Naive thymus-derived CD8-positive, alpha-beta T cell (primary cell): ENCODE measurements around the gene TP53RK. TPM values are rescaled to one million over a fixed set of nuclear protein-coding genes. Genes with fewer than 3 reads are reported as not detected.

Source experiments
- ATAC-seq, 2 donors: fragments of 150-1000 bp; cut with Tn5 transposase in 1 of 2; sonication (Bioruptor Pico), chemical (Tn5 transposase) in 1 of 2; 1 replicate in 1 of 2; 2 replicates in 1 of 2; pipeline ENCODE4 v1.10.0; 2021; ENCODE audit warnings: mild to moderate bottlenecking in 2 of 2, moderate library complexity in 2 of 2
- POLR2A ChIA-PET: fragments of 350-600 bp; sonication (Branson Sonifier 250); formaldehyde crosslinking; loops from one replicate; lab custom pipeline; 2021; ENCODE audit warnings: antibody characterized with exemption; lab: Charles Lee
- DNase-seq, 10 donors: peaks; one replicate each; pipeline versions ENCODE4 v3.0.0 to v3.0.0-alpha.2; 2020 to 2022
- H3K27ac Mint-ChIP-seq, 10 donors: one replicate each; pipeline ENCODE4 v1.8.0; 2020 to 2022; ENCODE audit warnings: mild to moderate bottlenecking in 10 of 10, mixed read lengths in 10 of 10, moderate library complexity in 4 of 10, inconsistent platforms in 1 of 10
- H3K27me3 Mint-ChIP-seq, 5 donors: one replicate each; pipeline ENCODE4 v1.8.0; 2021 to 2022; ENCODE audit warnings: mixed read lengths in 5 of 5
- H3K36me3 Mint-ChIP-seq, 3 donors: one replicate each; pipeline ENCODE4 v1.8.0; 2020 to 2022; ENCODE audit warnings: mixed read lengths in 3 of 3, mild to moderate bottlenecking in 2 of 3, inconsistent platforms in 1 of 3
- H3K4me1 Mint-ChIP-seq, 4 donors: one replicate each; pipeline ENCODE4 v1.8.0; 2021 to 2022; ENCODE audit warnings: mixed read lengths in 4 of 4
- H3K4me3 Mint-ChIP-seq, 10 donors: one replicate each; pipeline ENCODE4 v1.8.0; 2020 to 2022; ENCODE audit warnings: mild to moderate bottlenecking in 10 of 10, mixed read lengths in 10 of 10, moderate library complexity in 6 of 10, inconsistent platforms in 1 of 10
- H3K9me3 Mint-ChIP-seq, 9 donors: one replicate each; pipeline ENCODE4 v1.8.0; 2020 to 2022; ENCODE audit warnings: mixed read lengths in 9 of 9, mild to moderate bottlenecking in 3 of 9, inconsistent platforms in 1 of 9, moderate library complexity in 1 of 9
- polyA plus RNA-seq, 3 donors: library from polyadenylated mRNA; unstranded; fragments of 300-500 nt; fragmentation: Illumina TruSeq; gene quantifications; one replicate each; pipeline ENCODE4 v1.2.3, GENCODE V29; 2021
- total RNA-seq, 8 experiments: library from RNA in 2 of 8; stranded (reverse) in 2 of 8; gene quantifications; one replicate each; pipeline ENCODE4 v1.2.3 and lab custom pipeline; 2021 to 2026

TP53RK gene
- total and polyA plus RNA-seq, 5 experiments from 2014 or later, result 10.9 to 24.5 (median 15.2) TPM

GRCh38 chr20:46665602-46666001 lies 23.6 kb downstream of the TP53RK start:
- peaks cover 6 to 40% (median 18%) of the 10 kb centered on the region in 3 donors for H3K36me3 Mint-ChIP-seq
- POLR2A ChIA-PET, result no interaction called here
- H3K4me1 Mint-ChIP-seq, result no peaks in the 10 kb centered on the region
- no peak overlapping the region for H3K27ac Mint-ChIP-seq
- DNase-seq (no peak), ATAC-seq (no peak)
- H3K4me3 Mint-ChIP-seq, result no peak overlapping the region
- peaks cover 0 to 15% (median 6%) of the 10 kb centered on the region in 9 donors for H3K9me3 Mint-ChIP-seq
- H3K27me3 Mint-ChIP-seq, result no peaks in the 10 kb centered on the region

GRCh38 chr20:46663531-46663930 lies 25.7 kb downstream of the TP53RK start:
- no peaks in the 10 kb centered on the region for H3K27me3 Mint-ChIP-seq
- DNase-seq (no peak), ATAC-seq (no peak)
- POLR2A ChIA-PET, result no interaction called here
- H3K4me1 Mint-ChIP-seq, result no peaks in the 10 kb centered on the region
- H3K4me3 Mint-ChIP-seq, result no peak overlapping the region
- H3K9me3 Mint-ChIP-seq, result peaks cover 0 to 13% (median 2%) of the 10 kb centered on the region in 9 donors
- peaks cover 4 to 35% (median 14%) of the 10 kb centered on the region in 3 donors for H3K36me3 Mint-ChIP-seq
- H3K27ac Mint-ChIP-seq, result no peak overlapping the region

GRCh38 chr20:46661659-46662058 lies 27.6 kb downstream of the TP53RK start:
- Mint-ChIP-seq H3K27me3 (no peaks in the 10 kb centered on the region), H3K36me3 (peaks cover 4 to 24% (median 14%) of the 10 kb centered on the region in 3 donors), H3K4me3 (no peak overlapping the region), H3K9me3 (peaks cover 0 to 13% (median 2%) of the 10 kb centered on the region in 9 donors), H3K4me1 (no peaks in the 10 kb centered on the region), H3K27ac (no peak overlapping the region)
- DNase-seq (no peak), ATAC-seq (no peak)
- POLR2A ChIA-PET, result no interaction called here

- H3K4me1 Mint-ChIP-seq, result no peaks in the 10 kb centered on the region
- H3K9me3 Mint-ChIP-seq, result peaks cover 0 to 13% (median 2%) of the 10 kb centered on the region in 9 donors
- POLR2A ChIA-PET, result no interaction called here
- H3K27me3 Mint-ChIP-seq, result no peaks in the 10 kb centered on the region
- peaks cover 4 to 24% (median 14%) of the 10 kb centered on the region in 3 donors for H3K36me3 Mint-ChIP-seq
- ATAC-seq (no peak), DNase-seq (no peak)
- no peak overlapping the region for H3K27ac Mint-ChIP-seq
- no peak overlapping the region for H3K4me3 Mint-ChIP-seq
Observed at GRCh38 chr20:46660487-46660886, 28.8 kb downstream of the TP53RK start.

GRCh38 chr20:46657618-46658017 lies 31.6 kb downstream of the TP53RK start:
- POLR2A ChIA-PET, result no interaction called here
- peaks cover 0 to 13% (median 2%) of the 10 kb centered on the region in 9 donors for H3K9me3 Mint-ChIP-seq
- no peaks in the 10 kb centered on the region for H3K4me1 Mint-ChIP-seq
- H3K27ac Mint-ChIP-seq, result no peak overlapping the region
- no peak overlapping the region for H3K4me3 Mint-ChIP-seq
- peaks cover 8 to 22% (median 14%) of the 10 kb centered on the region in 5 donors for H3K27me3 Mint-ChIP-seq
- no peak for ATAC-seq
- H3K36me3 Mint-ChIP-seq, result peaks cover 2 to 20% (median 14%) of the 10 kb centered on the region in 3 donors
- DNase-seq, result no peak

- ATAC-seq, result no peak
- peaks cover 0 to 19% (median 13%) of the 10 kb centered on the region in 3 donors for H3K36me3 Mint-ChIP-seq
- POLR2A ChIA-PET, result no interaction called here
Observed at GRCh38 chr20:46657137-46657536, 32.1 kb downstream of the TP53RK start.

GRCh38 chr20:46652699-46653098 lies 36.5 kb downstream of the TP53RK start:
- DNase-seq, result no peak
- H3K9me3 Mint-ChIP-seq, result peaks cover 0 to 3% (median 0%) of the 10 kb centered on the region in 9 donors
- H3K27ac Mint-ChIP-seq, result no peak overlapping the region
- POLR2A ChIA-PET, result no interaction called here
- H3K36me3 Mint-ChIP-seq, result peaks cover 0 to 7% (median 3%) of the 10 kb centered on the region in 3 donors
- H3K27me3 Mint-ChIP-seq, result peaks cover 24 to 47% (median 42%) of the 10 kb centered on the region in 5 donors
- ATAC-seq, result no peak
- H3K4me3 Mint-ChIP-seq, result no peak overlapping the region
- H3K4me1 Mint-ChIP-seq, result peaks cover 0 to 2% (median 0%) of the 10 kb centered on the region in 4 donors

More at GRCh38 chr20:46657137-46657536, 32.1 kb downstream of the TP53RK start:
- Mint-ChIP-seq H3K4me1 (no peaks in the 10 kb centered on the region), H3K9me3 (peaks cover 0 to 13% (median 2%) of the 10 kb centered on the region in 9 donors), H3K27ac (no peak overlapping the region), H3K27me3 (peaks cover 8 to 23% (median 15%) of the 10 kb centered on the region in 5 donors), H3K4me3 (no peak overlapping the region)
- no peak for DNase-seq

- ATAC-seq (no peak), DNase-seq (no peak)
- H3K27ac Mint-ChIP-seq, result peak within 1 kb of the TSS in 1 of 10 donors; percentile 73
- H3K4me1 Mint-ChIP-seq, result peaks cover 0 to 2% (median 0%) of the 10 kb centered on the region in 4 donors
- H3K36me3 Mint-ChIP-seq, result peaks cover 0 to 7% (median 3%) of the 10 kb centered on the region in 3 donors
- peaks cover 24 to 47% (median 42%) of the 10 kb centered on the region in 5 donors for H3K27me3 Mint-ChIP-seq
- H3K4me3 Mint-ChIP-seq, result no peak within 1 kb of the TSS
- peaks cover 0 to 3% (median 0%) of the 10 kb centered on the region in 9 donors for H3K9me3 Mint-ChIP-seq
- POLR2A ChIA-PET, result no interaction called here
Observed at GRCh38 chr20:46651091-46651962, 37.9 kb downstream of the TP53RK start, which contains the start of gene SLC13A3. Gene SLC13A3 (minus strand): TSS chr20:46651459. CDS start chr20:46651421, 38 bp downstream.

GRCh38 chr20:46650575-46651090 lies 38.6 kb downstream of the TP53RK start:
- peaks cover 24 to 47% (median 42%) of the 10 kb centered on the region in 5 donors for H3K27me3 Mint-ChIP-seq
- peaks cover 0 to 2% (median 0%) of the 10 kb centered on the region in 4 donors for H3K4me1 Mint-ChIP-seq
- H3K9me3 Mint-ChIP-seq, result peaks cover 0 to 3% (median 0%) of the 10 kb centered on the region in 9 donors
- no peak overlapping the region for H3K4me3 Mint-ChIP-seq
- H3K36me3 Mint-ChIP-seq, result peaks cover 0 to 7% (median 3%) of the 10 kb centered on the region in 3 donors
- no peak for DNase-seq
- peak overlapping the region in 1 of 10 donors; percentile 73 for H3K27ac Mint-ChIP-seq
- POLR2A ChIA-PET, result no interaction called here
- ATAC-seq, result no peak

- no peak overlapping the region for H3K4me3 Mint-ChIP-seq
- H3K36me3 Mint-ChIP-seq, result peaks cover 0 to 7% (median 3%) of the 10 kb centered on the region in 3 donors
- DNase-seq (no peak), ATAC-seq (no peak)
- POLR2A ChIA-PET, result no interaction called here
- peaks cover 24 to 47% (median 42%) of the 10 kb centered on the region in 5 donors for H3K27me3 Mint-ChIP-seq
- H3K27ac Mint-ChIP-seq, result no peak overlapping the region
- peaks cover 0 to 2% (median 0%) of the 10 kb centered on the region in 4 donors for H3K4me1 Mint-ChIP-seq
- H3K9me3 Mint-ChIP-seq, result peaks cover 0 to 3% (median 0%) of the 10 kb centered on the region in 9 donors
Observed at GRCh38 chr20:46649965-46650542, 39.2 kb downstream of the TP53RK start.

- no peak overlapping the region for H3K4me3 Mint-ChIP-seq
- peaks cover 24 to 45% (median 42%) of the 10 kb centered on the region in 5 donors for H3K27me3 Mint-ChIP-seq
- peaks cover 0 to 3% (median 0%) of the 10 kb centered on the region in 9 donors for H3K9me3 Mint-ChIP-seq
- no peak overlapping the region for H3K27ac Mint-ChIP-seq
- DNase-seq, result no peak
- H3K4me1 Mint-ChIP-seq, result peaks cover 0 to 2% (median 0%) of the 10 kb centered on the region in 4 donors
- no peak for ATAC-seq
- POLR2A ChIA-PET, result no interaction called here
- H3K36me3 Mint-ChIP-seq, result peaks cover 0 to 7% (median 3%) of the 10 kb centered on the region in 3 donors
Observed at GRCh38 chr20:46649650-46649949, 39.6 kb downstream of the TP53RK start.

- Mint-ChIP-seq H3K9me3 (peaks cover 0 to 3% (median 0%) of the 10 kb centered on the region in 9 donors), H3K4me1 (peaks cover 0 to 2% (median 0%) of the 10 kb centered on the region in 4 donors), H3K4me3 (no peak overlapping the region), H3K27me3 (peaks cover 24 to 40% (median 38%) of the 10 kb centered on the region in 5 donors), H3K27ac (no peak overlapping the region), H3K36me3 (peaks cover 0 to 7% (median 3%) of the 10 kb centered on the region in 3 donors)
- no peak for ATAC-seq
- POLR2A ChIA-PET, result no interaction called here
- no peak for DNase-seq
Observed at GRCh38 chr20:46648903-46649649, 40.2 kb downstream of the TP53RK start.
